ENCODE measurements around the gene PMIS2. TPM values are rescaled to one million over a fixed set of nuclear protein-coding genes. Genes with fewer than 3 reads are reported as not detected.

PMIS2 gene
- polyA plus RNA-seq, 3 donors, result not detected

DNA sequence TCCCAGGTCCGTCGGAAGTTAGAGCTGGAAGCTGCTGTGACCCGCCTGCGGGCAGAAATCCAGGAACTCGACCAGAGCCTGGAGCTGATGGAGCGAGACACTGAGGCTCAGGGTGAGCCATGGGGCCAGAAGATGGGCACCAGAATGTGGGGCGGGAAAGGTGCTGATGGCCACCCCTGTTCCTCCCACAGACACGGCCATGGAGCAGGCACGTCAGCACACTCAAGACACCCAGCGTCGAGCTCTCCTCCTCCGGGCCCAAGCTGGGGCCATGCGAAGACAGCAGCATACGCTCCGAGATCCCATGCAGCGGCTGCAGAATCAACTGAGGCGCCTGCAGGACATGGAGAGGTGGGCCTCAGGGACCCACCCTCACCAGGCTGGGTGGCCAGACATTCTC is 29.1 kb downstream of the PMIS2 start:
- peaks cover 0 to 1% (median 0%) of the 10 kb centered on the region in 7 donors for H3K9me3 Mint-ChIP-seq
- H3K9me3 ChIP-seq (replicated peaks in 1 of 2; ENCODE audit: control insufficient read depth in 1 of 2, insufficient read depth in 1 of 2, low read length in 2 of 2), result no peaks in the 10 kb centered on the region
- intact Hi-C loops (cut with micrococcal nuclease), result no loop called here

DNA sequence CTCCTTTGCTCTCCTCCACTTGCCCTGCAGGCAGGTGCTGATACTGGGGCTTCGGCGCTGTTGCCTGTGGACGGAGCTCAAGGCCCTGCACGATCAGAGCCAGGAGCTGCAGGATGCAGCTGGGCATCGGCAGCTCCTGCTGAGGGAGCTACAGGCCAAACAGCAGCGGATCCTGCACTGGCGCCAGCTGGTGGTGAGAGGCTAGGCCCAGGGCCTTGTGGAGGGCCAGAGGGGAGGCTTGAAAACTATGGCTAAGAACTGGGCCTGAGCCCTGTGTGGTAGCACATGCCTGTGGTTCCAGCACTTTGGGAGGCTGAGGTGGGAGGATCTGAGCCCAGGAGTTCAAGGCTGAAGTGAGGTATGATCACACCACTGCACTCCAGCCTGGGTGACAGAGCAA is 32.9 kb downstream of the PMIS2 start:
- 95% methylated on average over 7 of the region's 7 CpGs for WGBS (ENCODE audit: insufficient coverage)
- H3K27me3 ChIP-seq (ENCODE audit: control insufficient read depth in 2 of 2, insufficient read depth in 2 of 2, low read length in 2 of 2), result no peaks in the 10 kb centered on the region
- no peak for DNase-seq
- no peak overlapping the region for H3K27ac ChIP-seq (ENCODE audit: low read depth in 1 of 2, low read length in 2 of 2)
- Mint-ChIP-seq H3K27me3 (ENCODE audit: low read depth in 3 of 3) (peaks cover 0 to 3% (median 1%) of the 10 kb centered on the region in 3 donors), H3K27ac (peak overlapping the region in 2 of 7 donors; percentile 22 to 37), H3K4me3 (no peak overlapping the region), H3K36me3 (peaks cover 18 to 34% of the 10 kb centered on the region in 2 donors), H3K9me3 (peaks cover 0 to 1% (median 0%) of the 10 kb centered on the region in 7 donors), H3K4me1 (no peaks in the 10 kb centered on the region)
- no peak overlapping the region for H3K4me3 ChIP-seq (replicated peaks in 1 of 3; ENCODE audit: low read depth in 2 of 3, low read length in 3 of 3)
- H3K9me3 ChIP-seq (replicated peaks in 1 of 2; ENCODE audit: control insufficient read depth in 1 of 2, insufficient read depth in 1 of 2, low read length in 2 of 2), result no peaks in the 10 kb centered on the region
- H4K20me1 ChIP-seq (ENCODE audit: insufficient read depth, low read length), result no peaks in the 10 kb centered on the region
- H3K36me3 ChIP-seq (replicated peaks in 1 of 2; ENCODE audit: control insufficient read depth in 1 of 2, insufficient read depth in 2 of 2, low read length in 2 of 2), result peaks cover 8 to 20% of the 10 kb centered on the region in 2 donors
- intact Hi-C loops (cut with micrococcal nuclease), result no loop called here
- no peak overlapping the region for H3K9ac ChIP-seq (ENCODE audit: insufficient read depth, low read length, poor library complexity, severe bottlenecking)
- no peak overlapping the region for H3K4me2 ChIP-seq (replicated peaks; ENCODE audit: extremely low read depth, low read length, poor library complexity, severe bottlenecking)
- no peaks in the 10 kb centered on the region for H3K79me2 ChIP-seq (ENCODE audit: insufficient read depth, low read length)
- TF ChIP-seq, protein P1, sequence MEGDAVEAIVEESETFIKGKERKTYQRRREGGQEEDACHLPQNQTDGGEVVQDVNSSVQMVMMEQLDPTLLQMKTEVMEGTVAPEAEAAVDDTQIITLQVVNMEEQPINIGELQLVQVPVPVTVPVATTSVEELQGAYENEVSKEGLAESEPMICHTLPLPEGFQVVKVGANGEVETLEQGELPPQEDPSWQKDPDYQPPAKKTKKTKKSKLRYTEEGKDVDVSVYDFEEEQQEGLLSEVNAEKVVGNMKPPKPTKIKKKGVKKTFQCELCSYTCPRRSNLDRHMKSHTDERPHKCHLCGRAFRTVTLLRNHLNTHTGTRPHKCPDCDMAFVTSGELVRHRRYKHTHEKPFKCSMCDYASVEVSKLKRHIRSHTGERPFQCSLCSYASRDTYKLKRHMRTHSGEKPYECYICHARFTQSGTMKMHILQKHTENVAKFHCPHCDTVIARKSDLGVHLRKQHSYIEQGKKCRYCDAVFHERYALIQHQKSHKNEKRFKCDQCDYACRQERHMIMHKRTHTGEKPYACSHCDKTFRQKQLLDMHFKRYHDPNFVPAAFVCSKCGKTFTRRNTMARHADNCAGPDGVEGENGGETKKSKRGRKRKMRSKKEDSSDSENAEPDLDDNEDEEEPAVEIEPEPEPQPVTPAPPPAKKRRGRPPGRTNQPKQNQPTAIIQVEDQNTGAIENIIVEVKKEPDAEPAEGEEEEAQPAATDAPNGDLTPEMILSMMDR (IDR thresholded peaks at IDR 0.05), result no peak
- no peak overlapping the region for H2AFZ ChIP-seq (ENCODE audit: insufficient read depth, low read depth, low read length, poor library complexity, severe bottlenecking)
- H3K4me1 ChIP-seq (ENCODE audit: control insufficient read depth in 1 of 2, insufficient read depth in 2 of 2, low read length in 2 of 2), result no peaks in the 10 kb centered on the region

More for the DNA sequence above, 29.1 kb downstream of the PMIS2 start:
- Histone ChIP-seq H3K27ac (ENCODE audit: low read depth in 1 of 2, low read length in 2 of 2) (no peak overlapping the region), H3K36me3 (replicated peaks in 1 of 2; ENCODE audit: control insufficient read depth in 1 of 2, insufficient read depth in 2 of 2, low read length in 2 of 2) (peaks cover 3 to 13% of the 10 kb centered on the region in 2 donors), H2AFZ (ENCODE audit: insufficient read depth, low read depth, low read length, poor library complexity, severe bottlenecking) (no peak overlapping the region), H3K4me2 (replicated peaks; ENCODE audit: extremely low read depth, low read length, poor library complexity, severe bottlenecking) (no peak overlapping the region), H3K9ac (ENCODE audit: insufficient read depth, low read length, poor library complexity, severe bottlenecking) (no peak overlapping the region), H3K4me1 (ENCODE audit: control insufficient read depth in 1 of 2, insufficient read depth in 2 of 2, low read length in 2 of 2) (peaks cover 21 to 27% of the 10 kb centered on the region in 2 donors), H3K4me3 (replicated peaks in 1 of 3; ENCODE audit: low read depth in 2 of 3, low read length in 3 of 3) (no peak overlapping the region), H3K79me2 (ENCODE audit: insufficient read depth, low read length) (peaks cover 9% of the 10 kb centered on the region), H4K20me1 (ENCODE audit: insufficient read depth, low read length) (no peaks in the 10 kb centered on the region), H3K27me3 (ENCODE audit: control insufficient read depth in 2 of 2, insufficient read depth in 2 of 2, low read length in 2 of 2) (no peaks in the 10 kb centered on the region)
- Mint-ChIP-seq H3K36me3 (peaks cover 9 to 22% of the 10 kb centered on the region in 2 donors), H3K4me1 (peaks cover 19% of the 10 kb centered on the region), H3K27me3 (ENCODE audit: low read depth in 3 of 3) (peaks cover 0 to 8% (median 2%) of the 10 kb centered on the region in 3 donors), H3K27ac (peak overlapping the region in 3 of 7 donors; percentile 7 to 55 (median 14)), H3K4me3 (no peak overlapping the region)
- WGBS (ENCODE audit: insufficient coverage), result 99% methylated on average over 17 of the region's 17 CpGs
- TF ChIP-seq, protein P1 (IDR thresholded peaks at IDR 0.05), result no peak
- DNase-seq, result no peak

Measured in CD14-positive monocyte (primary cell).